ENCODE measurements around the gene ANKRD37.

GRCh38 chr4:185412412-185412811 lies 15.8 kb downstream of the ANKRD37 start:
- TF ChIP-seq CTCF (IDR thresholded peaks at IDR 0.05) (no peak), EP300 (IDR thresholded peaks at IDR 0.05) (no peak), POLR2AphosphoS5 (IDR thresholded peaks at IDR 0.05) (no peak)

All from stomach (tissue), 4 donors.